Activated CD4-positive, alpha-beta T cell treated with anti-CD3 and anti-CD28 coated beads, Interleukin-2, amount 50 U/mL, for 4 hours (primary cell): ENCODE results near the gene PSME2.

ENCODE experiments used
- DNase-seq, 2 experiments: peaks; one replicate each; pipeline ENCODE4 v3.0.0-alpha.2; 2020

The PSME2 gene

GRCh38 chr14:24179294-24179960, 33.0 kb upstream of the PSME2 start:
- no peak for DNase-seq

GRCh38 chr14:24178399-24179178, 32.2 kb upstream of the PSME2 start:
- DNase-seq, result no peak

GRCh38 chr14:24177891-24178290, 31.5 kb upstream of the PSME2 start:
- DNase-seq, result no peak

- DNase-seq, result no peak
Measured at GRCh38 chr14:24177041-24177825, 30.8 kb upstream of the PSME2 start.

GRCh38 chr14:24176599-24176998, 30.2 kb upstream of the PSME2 start:
- DNase-seq, result no peak

GRCh38 chr14:24172871-24173281, 26.5 kb upstream of the PSME2 start:
- DNase-seq, result no peak

- no peak for DNase-seq
Measured at GRCh38 chr14:24172261-24172860, 26.0 kb upstream of the PSME2 start.

- DNase-seq, result peak; percentile 44
Measured at GRCh38 chr14:24171422-24172260, 25.2 kb upstream of the PSME2 start, which contains the start of gene REC8. TSS of gene REC8 (plus strand) at chr14:24172080. CDS start at chr14:24172553, 473 bp downstream.

- DNase-seq, result no peak
Measured at GRCh38 chr14:24167469-24168114, 21.2 kb upstream of the PSME2 start.

- DNase-seq, result no peak
Measured at GRCh38 chr14:24165785-24166184, 19.4 kb upstream of the PSME2 start.

GRCh38 chr14:24164518-24164991, 18.1 kb upstream of the PSME2 start:
- DNase-seq, result no peak

GRCh38 chr14:24162093-24162492, 15.7 kb upstream of the PSME2 start:
- DNase-seq, result no peak

- DNase-seq, result peak; percentile 97 to 99
Measured at GRCh38 chr14:24160850-24161804, 14.7 kb upstream of the PSME2 start, which contains the start of gene IRF9. TSS of gene IRF9 (plus strand) at chr14:24161265. CDS start at chr14:24162145, 880 bp downstream.

GRCh38 chr14:24160499-24160849, 14.1 kb upstream of the PSME2 start:
- DNase-seq, result no peak

GRCh38 chr14:24159777-24160498, 13.5 kb upstream of the PSME2 start:
- DNase-seq, result no peak

GRCh38 chr14:24157331-24157730, 10.9 kb upstream of the PSME2 start:
- DNase-seq, result no peak

GRCh38 chr14:24156840-24157239, 10.4 kb upstream of the PSME2 start:
- DNase-seq, result no peak

GRCh38 chr14:24155100-24155499, 8.7 kb upstream of the PSME2 start:
- DNase-seq, result no peak

- DNase-seq, result no peak
Measured at GRCh38 chr14:24151404-24152080, 5.1 kb upstream of the PSME2 start.
